HG03039 (cell line): ENCODE measurements around the gene GDF15.

Experiments
- ATAC-seq: cut with Tn5 transposase; IDR thresholded peaks from one replicate; pipeline ENCODE4 v1.9.1; 2021; ENCODE audit warnings: mild to moderate bottlenecking, moderate library complexity; ENCODE audit not compliant: unreplicated experiment

Gene GDF15

DNA sequence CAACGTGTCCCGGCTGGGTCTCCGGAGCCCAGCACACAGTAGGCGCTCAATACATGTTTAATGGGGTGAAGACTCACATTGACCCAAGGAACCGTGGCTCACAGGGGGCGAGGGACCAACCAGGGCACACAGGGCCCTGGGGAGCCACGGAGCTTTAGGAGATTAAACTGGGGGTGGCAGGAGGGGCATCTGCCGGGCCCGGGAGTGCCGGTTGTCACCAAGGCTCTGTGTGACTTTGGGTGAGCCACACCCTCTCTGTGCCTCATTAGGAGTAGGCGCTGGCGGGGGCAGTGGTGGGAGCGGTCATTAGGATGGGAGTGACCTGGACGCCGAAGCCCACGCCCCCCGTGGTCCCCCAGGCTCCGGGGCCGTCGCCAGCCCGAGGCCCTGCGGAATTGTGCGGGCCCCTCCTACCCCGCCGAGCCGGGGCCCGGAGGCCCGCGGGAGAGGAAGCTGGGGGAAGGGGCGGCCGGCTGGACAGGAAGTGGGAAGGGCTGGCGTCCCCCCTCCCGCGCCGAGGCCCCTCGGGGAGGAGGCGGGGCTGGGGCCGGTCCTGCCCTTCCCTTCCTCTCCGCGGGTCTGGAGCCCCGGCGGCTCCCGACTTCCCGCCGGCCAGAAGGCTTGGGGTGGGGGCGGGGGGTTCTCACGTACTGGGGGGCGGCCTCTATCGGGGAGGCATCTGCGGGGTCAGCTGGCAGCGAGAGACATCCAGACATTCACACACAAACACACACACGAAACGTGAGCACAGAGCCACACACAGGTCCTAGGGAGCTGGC lies 31.5 kb downstream of the GDF15 start:
- no peak for ATAC-seq

- no peak for ATAC-seq
Measured at GRCh38 chr19:18418029-18418482, 32.1 kb downstream of the GDF15 start.

GRCh38 chr19:18418483-18419194 lies 32.7 kb downstream of the GDF15 start:
- ATAC-seq: no peak

DNA sequence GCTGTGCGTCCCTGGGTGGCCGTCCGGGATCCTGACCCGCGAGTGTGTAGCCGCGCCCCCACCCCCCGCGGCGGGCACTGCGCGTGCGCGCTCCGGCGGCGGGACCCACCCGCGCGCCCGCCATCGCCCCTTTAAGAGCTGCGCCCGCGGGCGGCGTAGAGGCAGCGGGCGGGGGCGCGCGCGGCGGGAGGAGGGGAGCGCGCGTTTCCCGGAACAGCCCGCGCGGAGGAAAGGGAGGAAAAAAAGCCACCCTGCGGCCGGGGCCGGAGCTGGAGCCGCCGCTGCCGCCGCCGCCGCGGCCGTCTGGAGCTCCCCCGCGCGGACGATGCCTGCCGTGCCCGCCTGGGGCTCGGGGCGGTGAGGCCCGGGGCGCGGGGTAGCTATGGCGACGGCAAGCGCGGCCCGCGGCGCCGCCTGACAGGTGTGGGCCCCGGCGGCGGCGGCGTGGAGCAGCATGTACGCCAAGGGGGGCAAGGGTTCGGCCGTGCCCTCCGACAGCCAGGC lies 33.3 kb downstream of the GDF15 start, which contains the start of gene SSBP4:
TSS of gene SSBP4 (plus strand) at position 204 of the 504 bp plus-strand sequence. CDS start at position 455, 251 bp downstream.
- ATAC-seq: peak; percentile 44

DNA sequence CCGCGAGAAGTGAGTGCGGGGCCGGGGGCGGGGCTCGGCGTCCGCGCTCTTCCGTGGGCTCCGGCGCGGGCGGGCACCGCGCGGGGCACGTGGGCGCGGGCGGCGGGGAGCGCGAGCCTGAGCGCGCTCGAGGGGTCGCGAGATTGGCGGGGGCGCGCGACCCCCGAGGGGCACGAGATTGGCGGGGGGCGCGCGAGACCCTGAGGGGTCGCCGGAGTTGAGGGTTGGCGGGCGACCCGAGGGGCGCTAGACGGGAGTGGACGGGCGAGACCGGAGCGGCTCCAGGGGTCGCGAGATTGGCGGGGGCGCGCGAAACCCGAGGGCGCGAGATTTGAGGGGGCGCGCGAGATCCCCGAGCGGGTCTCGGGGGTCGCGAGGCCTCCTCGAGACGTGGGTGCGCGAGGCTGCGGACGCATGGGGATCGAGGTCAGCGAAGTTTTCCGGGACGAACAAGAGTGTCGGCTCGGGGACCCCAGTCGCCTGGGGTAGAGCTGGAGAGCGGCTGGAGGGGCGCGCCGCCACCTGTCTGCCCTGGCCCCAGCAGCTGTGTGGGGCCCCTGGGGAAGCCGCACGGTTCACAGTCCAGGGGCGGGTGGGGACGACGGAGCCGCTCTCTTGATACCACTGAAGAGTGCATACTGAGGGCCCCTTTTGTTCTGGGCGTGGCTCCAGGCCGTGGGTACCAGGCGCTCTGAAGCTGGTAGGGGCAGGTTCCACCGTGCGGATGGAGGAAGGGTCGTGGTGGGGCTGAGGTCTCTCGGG lies 33.9 kb downstream of the GDF15 start:
- peak; percentile 9 for ATAC-seq

GRCh38 chr19:18420930-18421329 lies 35.0 kb downstream of the GDF15 start:
- no peak for ATAC-seq

DNA sequence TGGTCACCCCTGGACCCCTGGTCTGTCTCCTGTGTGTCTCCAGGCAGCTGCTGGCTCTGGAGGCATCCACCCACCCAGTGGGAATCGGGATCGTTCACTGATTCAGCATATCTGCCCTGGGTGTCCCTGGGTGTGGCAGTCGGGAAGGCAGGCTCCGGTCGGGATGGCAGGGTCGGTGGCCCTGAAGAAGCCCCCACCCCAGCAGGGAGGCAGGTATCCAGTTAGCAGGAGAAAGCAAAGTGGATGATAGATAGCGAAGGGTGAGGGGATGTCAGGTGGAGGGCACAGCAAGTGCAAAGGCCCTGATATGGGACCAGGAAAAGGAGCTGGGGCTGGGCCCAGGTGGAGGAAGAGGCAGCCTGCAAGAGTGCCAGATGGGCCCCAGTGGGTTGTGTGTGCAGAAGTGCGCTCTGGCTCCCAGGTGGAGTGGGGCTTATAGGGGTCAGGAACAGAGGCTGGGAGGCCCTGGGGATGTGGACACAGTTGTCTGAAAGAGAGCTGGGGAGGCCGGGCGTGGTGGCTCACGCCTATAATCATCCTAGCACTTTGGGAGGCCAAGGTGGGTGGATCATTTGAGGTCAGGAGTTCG lies 35.5 kb downstream of the GDF15 start:
- ATAC-seq: no peak

DNA sequence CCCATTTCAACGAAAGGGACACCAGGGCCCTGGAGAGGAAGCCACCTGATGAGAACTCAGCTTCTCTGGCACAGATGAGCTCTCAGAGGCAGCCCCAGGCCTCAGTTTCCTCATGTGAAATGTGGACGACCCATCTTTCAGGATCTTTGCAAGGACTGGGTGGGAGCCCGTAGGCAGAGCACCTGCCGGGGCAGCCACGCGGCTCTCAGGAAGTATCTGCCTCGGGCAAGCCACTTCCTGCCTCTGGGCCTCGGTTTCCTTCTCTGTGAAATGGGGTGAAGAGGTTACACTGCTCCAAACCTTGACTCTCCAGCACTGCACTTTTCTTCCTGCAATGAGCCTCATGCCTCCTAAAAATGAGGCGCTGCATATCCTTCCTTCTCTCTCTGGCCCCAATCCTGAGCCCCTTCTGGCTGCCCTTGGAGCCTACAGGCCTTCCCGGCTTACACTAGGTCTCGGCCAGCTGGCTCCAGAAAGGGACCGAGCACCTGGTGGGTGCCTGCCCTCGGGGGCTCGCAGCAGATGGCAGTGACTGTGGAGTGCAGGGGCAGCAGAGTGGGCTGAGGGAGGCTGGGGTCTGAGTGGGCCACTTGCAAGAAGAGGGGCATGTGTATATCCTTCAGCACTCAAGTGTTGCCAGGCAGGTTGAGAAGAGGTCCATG lies 36.7 kb downstream of the GDF15 start:
- ATAC-seq: no peak

GRCh38 chr19:18423258-18424020 lies 37.5 kb downstream of the GDF15 start:
- no peak for ATAC-seq

- no peak for ATAC-seq
Measured at GRCh38 chr19:18424122-18424889, 38.3 kb downstream of the GDF15 start.

- no peak for ATAC-seq
Measured at GRCh38 chr19:18424890-18425514, 39.0 kb downstream of the GDF15 start.

DNA sequence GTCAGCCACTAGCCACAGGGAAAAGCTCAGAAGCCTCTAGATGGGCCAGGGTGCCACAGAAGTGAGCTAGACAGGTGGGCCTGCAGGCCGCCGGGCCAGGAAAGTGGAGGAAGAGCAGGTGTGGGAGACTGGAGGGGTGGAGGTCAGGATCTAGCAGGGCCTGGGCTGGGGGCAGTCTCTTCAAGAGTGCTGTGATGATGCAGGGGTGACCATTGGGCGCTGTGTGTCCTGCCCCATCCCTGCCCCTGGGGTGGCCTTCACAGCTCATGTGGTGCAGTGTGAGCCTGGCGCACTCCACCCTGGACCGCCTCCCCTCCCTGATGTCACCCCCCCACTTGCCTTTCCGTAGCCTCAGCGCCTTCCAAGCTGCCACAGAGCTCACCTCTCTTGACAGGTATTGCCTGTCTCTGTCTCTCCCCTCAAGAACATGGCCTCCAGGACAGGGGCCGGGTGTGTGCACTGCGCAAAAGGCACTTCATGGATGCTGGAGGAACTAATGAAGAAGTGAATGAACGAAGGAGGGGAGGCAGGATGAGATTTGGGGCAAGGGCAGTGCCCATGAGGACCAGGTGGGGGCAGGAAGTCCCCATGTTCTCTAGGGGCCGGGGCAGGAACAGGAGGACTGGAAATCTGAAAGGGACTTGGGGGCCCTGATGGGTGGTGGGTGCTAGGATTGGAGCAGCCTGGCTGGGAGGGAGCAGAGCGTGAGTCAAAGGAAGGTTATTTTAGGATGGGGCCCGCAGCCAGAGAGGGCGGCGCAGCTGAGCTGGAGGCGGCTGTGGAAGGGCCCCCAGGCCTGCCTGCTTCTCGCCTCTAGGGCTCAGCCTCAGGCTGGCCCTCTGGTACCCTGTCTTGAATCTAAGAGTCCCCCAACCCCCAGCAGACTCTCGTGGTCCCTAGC lies 39.8 kb downstream of the GDF15 start:
- no peak for ATAC-seq

DNA sequence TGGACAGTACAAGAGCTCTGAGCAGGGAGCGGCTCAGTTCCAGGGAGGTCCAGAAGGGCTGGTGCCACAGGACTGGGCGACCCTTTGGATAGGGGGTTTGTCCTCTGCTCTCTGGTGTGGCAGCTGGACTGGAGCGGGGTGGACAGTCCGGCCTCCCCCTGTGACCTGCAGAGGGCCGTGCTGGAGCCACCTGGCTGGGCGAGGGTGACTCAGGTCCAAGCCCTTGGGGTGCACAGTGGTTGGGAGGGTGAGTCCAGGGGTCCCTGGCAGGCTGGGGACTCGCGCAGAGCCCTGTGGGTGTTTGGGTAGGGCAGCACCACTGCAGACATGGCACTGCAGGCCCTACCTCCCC lies 40.4 kb downstream of the GDF15 start:
- no peak for ATAC-seq

DNA sequence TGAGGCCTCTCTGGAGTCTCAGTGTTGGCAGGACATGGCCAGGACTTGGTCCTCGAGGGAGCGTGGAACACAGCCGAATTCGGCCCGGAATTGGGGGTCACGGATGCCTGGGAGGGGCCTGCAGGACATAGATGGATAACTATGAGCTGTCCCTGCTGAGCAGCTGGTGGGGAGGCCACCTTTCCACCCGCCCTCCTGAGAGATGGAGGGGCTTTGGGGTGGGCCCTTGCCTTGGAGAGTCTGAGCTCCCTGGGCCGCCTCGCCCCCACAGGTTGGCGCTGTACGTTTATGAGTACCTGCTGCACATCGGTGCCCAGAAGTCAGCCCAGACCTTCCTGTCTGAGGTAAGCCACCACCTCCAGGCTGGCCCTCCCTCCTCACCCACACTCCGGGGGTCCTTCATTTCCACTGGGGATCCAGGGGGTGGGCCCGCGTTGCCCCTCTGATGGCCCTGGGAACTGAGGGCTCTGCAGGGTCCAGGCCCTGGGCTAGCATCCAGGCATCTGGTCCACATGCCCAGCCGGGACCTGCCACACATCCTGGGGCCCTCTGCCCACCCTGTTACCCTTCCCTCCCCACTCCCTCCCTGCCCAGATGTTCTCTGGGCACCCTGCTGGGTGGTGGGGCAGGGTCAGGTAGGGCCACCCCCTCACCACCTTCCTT lies 41.3 kb downstream of the GDF15 start:
- no peak for ATAC-seq

DNA sequence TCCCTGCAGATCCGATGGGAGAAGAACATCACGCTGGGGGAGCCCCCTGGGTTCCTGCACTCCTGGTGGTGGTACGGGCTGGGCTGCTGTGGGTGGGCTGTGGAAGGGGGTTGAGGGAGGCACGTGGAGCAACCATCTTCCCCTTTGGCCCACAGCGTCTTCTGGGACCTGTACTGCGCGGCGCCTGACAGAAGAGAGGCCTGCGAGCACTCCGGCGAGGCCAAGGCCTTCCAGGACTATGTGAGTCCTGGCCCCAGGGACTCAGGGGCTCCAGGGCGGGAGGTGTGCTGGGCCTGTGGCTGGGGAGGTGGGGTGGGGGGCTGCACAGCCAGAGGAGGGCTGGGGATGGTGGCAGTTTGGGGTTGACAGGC lies 41.8 kb downstream of the GDF15 start:
- no peak for ATAC-seq

- no peak for ATAC-seq
Measured at GRCh38 chr19:18428173-18428786, 42.3 kb downstream of the GDF15 start.
